ENCODE results near the gene TMEM178B. TPM values are rescaled to one million over a fixed set of nuclear protein-coding genes. Genes with fewer than 3 reads are reported as not detected.

TMEM178B gene
- total RNA-seq, 2 donors from 2014 or later = 0.18 to 0.25 TPM

DNA sequence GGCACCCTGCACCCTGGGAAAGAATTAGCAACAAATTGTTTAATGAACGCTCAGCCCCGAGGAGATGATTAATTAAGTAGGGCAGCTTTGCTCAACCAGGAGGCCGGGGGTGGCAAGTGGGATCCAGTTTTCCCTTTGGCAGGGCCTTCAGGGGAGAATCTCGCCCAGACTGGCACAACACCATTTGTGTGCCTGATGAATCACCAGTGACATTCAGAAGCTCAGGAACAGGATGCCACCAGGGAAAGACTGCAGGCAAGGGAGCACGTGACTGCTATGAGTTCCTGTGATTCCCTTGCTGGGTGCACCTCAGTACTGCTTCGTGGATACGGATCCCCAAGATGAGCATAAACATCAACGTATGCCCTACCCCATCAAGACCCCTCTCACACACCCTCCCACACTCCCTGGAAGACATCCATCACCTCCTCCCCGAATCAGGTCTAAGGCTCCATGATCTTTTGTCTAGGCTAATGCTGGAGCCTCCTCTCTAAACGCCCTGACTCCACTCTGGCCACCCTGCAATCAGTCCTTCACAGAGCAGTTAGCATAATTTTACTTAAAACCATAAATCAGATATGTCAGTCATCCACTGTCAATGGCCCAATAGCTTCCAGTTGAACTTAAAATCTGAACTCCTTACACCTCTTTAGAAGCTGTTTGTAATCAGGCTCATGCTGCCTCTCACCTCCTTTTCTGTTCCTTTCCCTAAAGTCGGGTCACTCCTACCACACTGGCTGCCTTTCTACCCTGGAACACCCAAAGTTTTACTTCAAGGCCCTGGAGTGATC is 368.2 kb downstream of the TMEM178B start:
- Mint-ChIP-seq H3K27ac (peak overlapping the region in 1 of 2 donors; percentile 31), H3K9me3 (no peaks in the 10 kb centered on the region)
- no peak for ATAC-seq

DNA sequence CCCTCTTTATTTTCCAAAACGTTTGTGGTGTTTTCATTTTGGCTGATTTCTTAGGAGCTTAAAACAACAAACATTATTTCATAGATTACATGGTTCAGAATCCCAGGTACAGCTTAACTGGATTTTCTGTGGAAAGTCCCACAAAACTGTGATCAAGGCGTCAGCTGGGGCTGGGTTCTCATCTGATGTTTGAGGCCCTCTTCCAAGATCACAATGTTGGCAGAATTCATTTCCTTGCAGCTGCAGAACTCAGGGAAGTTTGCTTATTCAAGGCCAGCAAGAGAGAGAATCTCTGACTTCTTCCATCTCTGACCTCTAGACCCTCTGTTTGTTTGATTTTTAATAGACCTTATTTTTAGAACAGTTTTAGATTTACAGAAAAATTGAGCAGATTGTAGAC is 368.9 kb downstream of the TMEM178B start:
- ATAC-seq (no peak), DNase-seq (ENCODE audit: low spot score in 2 of 2) (no peak)
- H3K27ac Mint-ChIP-seq = no peak overlapping the region
- no peaks in the 10 kb centered on the region for H3K36me3 Mint-ChIP-seq
- no peaks in the 10 kb centered on the region for H3K9me3 Mint-ChIP-seq

More for the DNA sequence above, 368.2 kb downstream of the TMEM178B start:
- H3K36me3 Mint-ChIP-seq = no peaks in the 10 kb centered on the region
- DNase-seq (ENCODE audit: low spot score in 2 of 2) = no peak

DNA sequence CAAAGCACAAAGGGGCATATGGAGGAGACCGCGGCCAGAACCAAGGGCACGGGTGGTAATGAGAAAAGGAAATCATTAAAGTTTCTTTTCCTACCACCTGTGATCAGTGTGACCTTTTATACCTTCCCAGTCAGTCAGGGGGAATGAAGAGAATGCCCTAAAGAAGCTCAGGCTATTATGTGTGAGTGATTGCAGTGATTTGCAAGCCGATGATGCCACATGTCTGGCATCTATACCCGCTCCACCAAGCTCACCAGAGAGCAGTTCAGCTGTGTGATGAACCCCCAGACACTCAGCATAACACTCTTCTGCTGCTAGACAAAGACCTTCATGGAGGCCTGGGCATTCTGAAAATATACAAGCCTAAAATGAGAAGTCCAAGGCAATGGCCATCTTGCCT is 371.1 kb downstream of the TMEM178B start:
- Mint-ChIP-seq H3K36me3 (no peaks in the 10 kb centered on the region), H3K27ac (no peak overlapping the region)

DNA sequence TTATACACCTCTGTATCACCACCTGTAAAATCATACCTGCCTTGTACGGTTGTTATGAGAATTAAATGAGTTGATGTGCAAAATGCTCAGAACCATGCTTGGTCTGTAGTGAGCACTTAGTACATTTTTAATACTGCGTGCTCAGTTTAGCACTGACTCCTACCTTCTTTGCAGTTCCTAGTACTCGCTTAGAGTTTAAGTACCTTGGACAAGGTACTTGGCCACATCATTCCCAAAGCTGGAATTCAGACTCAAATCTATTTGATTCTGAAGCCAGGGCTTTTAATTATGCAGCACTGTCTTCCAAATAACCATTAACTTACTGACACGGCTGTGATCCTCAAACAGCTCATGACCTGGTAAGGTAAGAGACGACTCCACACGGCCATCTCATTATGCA is 377.4 kb downstream of the TMEM178B start:
- no peaks in the 10 kb centered on the region for H3K9me3 Mint-ChIP-seq
- ATAC-seq (no peak), DNase-seq (ENCODE audit: low spot score in 2 of 2) (no peak)
- H3K27ac Mint-ChIP-seq = no peak overlapping the region
- no peaks in the 10 kb centered on the region for H3K36me3 Mint-ChIP-seq

More for the DNA sequence above, 371.1 kb downstream of the TMEM178B start:
- ATAC-seq (no peak), DNase-seq (ENCODE audit: low spot score in 2 of 2) (no peak)
- no peaks in the 10 kb centered on the region for H3K9me3 Mint-ChIP-seq

DNA sequence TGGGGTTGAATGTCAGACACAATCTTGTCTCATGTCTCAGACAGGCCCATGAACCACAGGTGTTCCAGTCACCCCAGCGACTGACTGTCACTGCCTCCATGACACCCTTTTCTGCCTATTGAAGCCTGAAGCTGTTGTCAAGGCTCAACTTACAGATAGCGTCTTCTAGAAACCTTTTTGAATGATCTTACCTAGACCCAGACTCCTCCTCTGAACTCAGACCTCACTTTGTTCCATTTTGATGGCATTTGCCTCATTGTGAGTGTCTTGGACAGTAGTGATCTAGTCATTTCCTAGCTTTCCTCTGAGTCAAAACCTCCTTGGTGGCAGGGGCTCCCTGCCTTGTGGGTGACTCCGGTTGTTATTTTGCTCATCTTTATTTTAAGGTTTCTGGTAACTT is 379.0 kb downstream of the TMEM178B start:
- DNase-seq (ENCODE audit: low spot score in 2 of 2) (peak in 1 of 2 donors; percentile 4), ATAC-seq (peak; percentile 67 to 95)
- H3K9me3 Mint-ChIP-seq = no peaks in the 10 kb centered on the region

DNA sequence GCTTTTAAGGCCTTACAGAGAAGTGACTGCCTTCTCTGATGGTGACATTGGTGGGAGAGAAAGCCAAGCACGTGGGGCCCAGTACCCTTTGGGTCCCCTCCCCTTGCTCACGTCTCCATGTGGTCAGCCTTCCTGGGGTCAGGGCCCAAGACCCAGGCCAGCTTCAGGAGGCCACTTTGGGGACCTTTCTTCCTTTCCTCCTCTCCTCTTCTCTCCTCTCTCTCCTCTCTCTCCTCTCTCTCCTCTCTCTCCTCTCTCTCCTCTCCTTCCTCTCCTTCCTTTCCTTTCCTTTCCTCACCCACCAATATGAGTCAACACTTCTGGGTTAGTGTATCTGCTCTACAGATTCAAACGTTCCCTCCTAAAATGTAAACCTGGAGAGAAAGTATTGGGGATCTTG is 380.5 kb downstream of the TMEM178B start:
- DNase-seq (ENCODE audit: low spot score in 2 of 2) = no peak
- no peaks in the 10 kb centered on the region for H3K36me3 Mint-ChIP-seq
- no peak for ATAC-seq
- no peaks in the 10 kb centered on the region for H3K9me3 Mint-ChIP-seq
- peak overlapping the region in 1 of 2 donors; percentile 65 for H3K27ac Mint-ChIP-seq

More for the DNA sequence above, 379.0 kb downstream of the TMEM178B start:
- Mint-ChIP-seq H3K27ac (no peak overlapping the region), H3K36me3 (no peaks in the 10 kb centered on the region)

DNA sequence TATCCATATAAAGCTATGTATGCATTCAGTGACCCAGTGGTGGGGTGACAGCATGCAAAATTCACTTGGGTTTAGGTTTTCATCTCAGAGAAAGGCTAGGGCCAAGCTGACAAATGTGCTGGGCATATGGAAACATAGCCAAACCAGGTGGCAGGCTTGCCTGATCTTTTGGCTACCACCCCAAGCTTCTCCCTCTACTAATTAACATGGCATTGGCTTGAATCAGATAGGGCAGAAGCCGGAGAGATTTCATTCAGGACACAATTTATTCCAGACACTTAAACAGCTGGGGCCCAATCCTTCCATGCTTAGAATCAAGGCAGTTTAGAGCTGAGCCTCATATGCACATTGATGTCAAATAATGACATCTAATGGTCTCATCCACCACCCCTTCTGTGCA is 381.9 kb downstream of the TMEM178B start:
- no peak overlapping the region for H3K27ac Mint-ChIP-seq
- DNase-seq (ENCODE audit: low spot score in 2 of 2) (no peak), ATAC-seq (no peak)
- H3K9me3 Mint-ChIP-seq = no peaks in the 10 kb centered on the region
- H3K36me3 Mint-ChIP-seq = no peaks in the 10 kb centered on the region

DNA sequence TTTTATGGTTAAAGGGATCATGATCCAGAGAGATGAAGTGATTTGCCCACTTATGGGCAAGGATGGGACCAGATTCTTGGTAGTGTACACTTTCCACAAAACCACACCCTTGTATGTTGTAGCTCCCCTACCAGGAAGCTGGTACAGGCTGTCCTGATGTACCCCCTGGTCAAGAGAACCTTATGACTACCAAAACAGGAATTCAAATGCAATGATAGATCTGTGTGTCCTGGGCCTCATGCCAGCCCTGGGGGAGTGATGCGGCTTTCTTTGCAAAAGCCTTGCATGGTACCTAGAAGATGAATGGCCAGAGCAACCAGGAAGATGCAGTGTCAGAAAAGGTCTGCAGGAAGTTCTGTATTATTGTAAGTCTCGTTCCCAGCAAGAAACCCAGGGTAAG is 382.4 kb downstream of the TMEM178B start:
- Mint-ChIP-seq H3K9me3 (no peaks in the 10 kb centered on the region), H3K27ac (no peak overlapping the region), H3K36me3 (no peaks in the 10 kb centered on the region)
- DNase-seq (ENCODE audit: low spot score in 2 of 2) (no peak), ATAC-seq (no peak)

DNA sequence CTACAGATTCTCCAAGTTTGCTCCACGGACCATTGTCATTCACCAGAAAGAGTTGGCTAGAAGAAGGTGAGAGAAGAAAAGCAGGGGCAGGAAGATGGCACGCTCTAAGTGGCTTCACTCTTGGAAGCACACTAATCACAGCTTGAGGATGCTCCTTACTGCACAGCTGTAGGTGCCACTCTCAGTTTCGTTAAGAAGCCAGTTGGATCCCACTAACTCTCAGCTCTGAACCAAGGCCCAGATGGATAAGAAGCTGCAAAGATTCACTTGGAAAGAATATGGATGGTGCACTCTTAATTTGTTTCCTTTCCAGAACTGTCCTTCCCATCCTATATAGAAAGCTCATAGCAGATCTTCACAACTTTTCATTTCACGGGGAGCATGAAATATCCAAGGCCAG is 382.8 kb downstream of the TMEM178B start:
- Mint-ChIP-seq H3K27ac (no peak overlapping the region), H3K36me3 (no peaks in the 10 kb centered on the region), H3K9me3 (no peaks in the 10 kb centered on the region)
- ATAC-seq = no peak
- no peak for DNase-seq (ENCODE audit: low spot score in 2 of 2)

DNA sequence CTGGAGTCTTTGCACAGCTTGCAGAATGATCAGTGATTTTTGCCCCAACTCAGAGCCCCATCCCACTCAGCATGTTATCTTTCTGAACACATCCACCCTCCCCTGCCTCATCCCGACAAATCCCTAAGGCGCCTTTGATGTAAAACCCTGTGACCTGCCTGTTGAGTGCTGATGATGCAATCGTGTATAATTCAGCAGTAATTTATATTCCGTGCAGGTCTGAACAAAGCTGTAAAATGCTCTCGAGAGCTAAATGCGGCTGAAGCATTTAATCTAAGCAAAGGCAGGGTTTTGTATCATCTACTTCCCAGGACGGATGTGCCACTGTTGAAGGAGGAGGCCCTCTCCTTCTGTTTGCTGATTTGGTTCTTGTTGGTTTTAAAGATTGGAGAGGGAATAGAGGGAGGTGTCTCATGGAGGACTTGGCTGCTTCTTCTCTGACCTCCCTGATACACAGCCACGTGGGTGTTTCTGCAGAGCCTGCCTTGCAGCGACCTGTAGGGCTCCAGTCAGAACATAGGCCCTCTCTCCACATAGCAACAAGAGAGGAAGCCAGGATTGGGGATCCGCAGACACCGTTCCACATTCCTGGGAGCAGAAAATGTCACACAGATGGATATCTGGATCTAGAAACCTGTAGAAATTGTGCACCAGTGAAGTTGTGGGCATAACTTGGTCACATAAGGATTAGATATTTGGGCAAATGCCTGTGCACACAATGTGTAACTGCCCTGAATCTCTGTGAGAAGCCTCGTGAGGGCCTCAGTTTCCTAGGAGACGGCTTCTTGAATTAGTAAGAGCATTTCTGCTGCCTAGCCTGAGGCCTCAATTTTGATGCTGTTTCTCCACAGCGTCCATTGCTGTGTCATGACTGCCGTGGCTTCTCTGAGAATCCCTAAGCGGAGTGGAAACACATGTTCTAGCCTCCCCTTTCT is 387.2 kb downstream of the TMEM178B start:
- DNase-seq (ENCODE audit: low spot score in 2 of 2) (no peak), ATAC-seq (no peak)
- no peak overlapping the region for H3K27ac Mint-ChIP-seq
- no peaks in the 10 kb centered on the region for H3K9me3 Mint-ChIP-seq
- no peaks in the 10 kb centered on the region for H3K36me3 Mint-ChIP-seq

DNA sequence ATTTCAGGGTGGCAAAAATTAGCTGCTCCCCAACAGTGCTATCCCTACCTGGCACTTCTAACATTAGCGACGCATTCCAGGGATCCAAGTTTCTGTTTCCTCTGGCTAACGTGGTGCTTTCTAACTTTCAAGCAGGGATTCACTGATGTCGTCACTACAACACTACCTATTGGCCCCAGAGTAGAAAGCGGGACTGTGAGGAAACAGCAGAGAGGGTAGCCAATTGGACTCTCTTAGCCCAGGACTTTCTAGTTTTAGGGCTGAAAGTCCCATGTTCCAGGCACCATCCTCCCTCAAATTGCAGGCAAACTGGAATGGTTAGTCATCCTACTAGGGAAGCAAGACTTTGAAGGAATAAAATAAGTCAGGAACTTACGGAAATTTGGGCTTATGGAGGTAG is 388.1 kb downstream of the TMEM178B start:
- DNase-seq (ENCODE audit: low spot score in 2 of 2) = no peak
- H3K27ac Mint-ChIP-seq = no peak overlapping the region
- ATAC-seq = no peak

DNA sequence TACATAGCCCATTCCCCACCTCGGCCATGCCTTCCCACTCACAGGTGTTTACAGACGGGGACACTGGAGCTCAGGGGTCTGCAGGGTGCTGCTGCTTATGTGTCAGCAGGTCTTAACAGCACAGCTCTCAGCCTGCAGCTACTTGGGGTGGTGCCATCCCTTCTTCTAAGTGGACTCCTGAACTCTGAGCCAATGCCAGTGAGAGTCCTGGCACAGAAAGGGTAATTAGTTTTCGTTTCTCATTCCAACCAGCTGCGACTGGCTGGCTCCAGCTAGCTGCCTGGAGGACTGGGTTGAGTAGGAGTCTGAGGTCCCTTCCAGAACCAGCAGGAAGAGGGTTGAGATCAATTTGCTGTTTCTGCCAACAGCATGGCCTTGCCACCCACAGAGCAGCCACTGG is 389.1 kb downstream of the TMEM178B start:
- Mint-ChIP-seq H3K27ac (no peak overlapping the region), H3K9me3 (no peaks in the 10 kb centered on the region), H3K36me3 (no peaks in the 10 kb centered on the region)
- ATAC-seq (no peak), DNase-seq (ENCODE audit: low spot score in 2 of 2) (no peak)

More for the DNA sequence above, 388.1 kb downstream of the TMEM178B start:
- H3K9me3 Mint-ChIP-seq = no peaks in the 10 kb centered on the region
- H3K36me3 Mint-ChIP-seq = no peaks in the 10 kb centered on the region

DNA sequence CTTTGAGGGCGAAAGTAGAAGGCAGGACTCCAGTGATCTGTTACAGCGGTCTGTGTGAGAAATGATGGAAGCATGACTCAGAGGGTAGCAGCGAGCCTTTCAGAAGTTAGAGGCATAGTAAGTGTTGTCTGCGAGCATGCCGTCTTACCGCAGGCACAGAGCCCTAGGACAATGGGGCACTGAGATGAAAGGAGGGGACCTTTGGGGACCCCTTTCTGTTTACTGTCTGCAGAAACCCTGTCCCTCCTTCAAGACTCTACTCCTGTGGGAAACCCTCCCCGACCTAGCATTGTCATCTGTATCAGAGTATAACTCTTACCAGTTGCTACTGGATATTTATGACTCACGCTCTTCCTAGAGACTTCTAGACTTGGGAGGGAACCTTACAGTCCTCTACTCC is 390.1 kb downstream of the TMEM178B start:
- Mint-ChIP-seq H3K36me3 (no peaks in the 10 kb centered on the region), H3K9me3 (no peaks in the 10 kb centered on the region), H3K27ac (no peak overlapping the region)
- DNase-seq (ENCODE audit: low spot score in 2 of 2) (no peak), ATAC-seq (no peak)

DNA sequence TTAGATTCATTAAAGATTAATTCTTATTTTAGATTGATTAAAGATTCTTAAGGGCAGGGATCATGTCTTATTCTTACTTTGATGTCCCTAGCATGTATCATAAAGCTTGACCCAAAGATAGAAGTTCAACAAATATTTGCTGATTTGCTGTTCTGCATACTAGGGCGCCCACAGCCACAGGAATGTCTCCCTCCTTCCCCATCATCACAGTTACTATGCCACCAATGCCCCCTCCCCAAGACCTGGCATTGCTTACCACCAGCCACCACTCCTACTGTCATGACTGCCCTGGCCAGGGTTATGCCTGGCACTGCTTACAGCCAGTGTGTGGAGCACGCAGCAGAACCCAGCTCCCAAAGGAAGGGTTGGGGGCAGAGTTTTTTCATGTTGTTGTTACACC is 390.7 kb downstream of the TMEM178B start:
- DNase-seq (ENCODE audit: low spot score in 2 of 2) (no peak), ATAC-seq (no peak)
- H3K36me3 Mint-ChIP-seq = no peaks in the 10 kb centered on the region
- H3K27ac Mint-ChIP-seq = no peak overlapping the region
- no peaks in the 10 kb centered on the region for H3K9me3 Mint-ChIP-seq

DNA sequence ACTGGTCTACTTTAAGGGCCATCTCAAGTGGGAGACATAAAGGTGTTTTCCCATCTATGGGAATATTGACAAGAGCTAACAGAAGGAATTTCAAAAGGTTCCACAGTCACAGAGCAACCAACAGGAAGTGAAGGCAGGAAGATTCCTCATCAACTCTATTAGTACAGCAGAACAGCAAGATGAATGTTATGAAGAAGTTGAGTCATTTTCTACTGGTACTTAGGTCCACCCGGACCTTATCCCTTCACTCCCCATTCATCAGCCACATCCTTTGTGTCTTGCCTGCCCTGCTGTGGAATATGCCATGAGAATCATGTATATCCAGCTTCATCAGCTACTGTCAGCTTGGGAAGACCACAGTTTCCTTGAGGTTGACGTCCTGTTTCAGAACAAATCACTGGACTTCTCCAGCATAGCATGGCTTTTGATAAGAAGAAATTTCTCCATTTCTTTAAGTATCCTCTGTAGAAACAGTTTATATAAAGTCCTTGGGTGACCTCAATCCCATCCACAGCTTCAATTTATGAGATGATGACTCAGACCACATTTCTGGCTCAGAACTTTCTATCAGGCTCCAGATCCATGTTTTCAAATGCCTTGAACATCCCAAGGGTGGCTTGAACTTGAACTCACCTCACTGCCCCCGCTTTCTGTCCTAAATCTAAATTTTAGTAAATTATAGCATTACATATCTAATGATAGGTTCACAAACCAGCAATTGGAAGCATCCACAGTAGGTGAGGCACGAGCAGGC is 392.5 kb downstream of the TMEM178B start:
- ATAC-seq (no peak), DNase-seq (ENCODE audit: low spot score in 2 of 2) (no peak)
- H3K36me3 Mint-ChIP-seq = no peaks in the 10 kb centered on the region
- H3K9me3 Mint-ChIP-seq = no peaks in the 10 kb centered on the region
- no peak overlapping the region for H3K27ac Mint-ChIP-seq

DNA sequence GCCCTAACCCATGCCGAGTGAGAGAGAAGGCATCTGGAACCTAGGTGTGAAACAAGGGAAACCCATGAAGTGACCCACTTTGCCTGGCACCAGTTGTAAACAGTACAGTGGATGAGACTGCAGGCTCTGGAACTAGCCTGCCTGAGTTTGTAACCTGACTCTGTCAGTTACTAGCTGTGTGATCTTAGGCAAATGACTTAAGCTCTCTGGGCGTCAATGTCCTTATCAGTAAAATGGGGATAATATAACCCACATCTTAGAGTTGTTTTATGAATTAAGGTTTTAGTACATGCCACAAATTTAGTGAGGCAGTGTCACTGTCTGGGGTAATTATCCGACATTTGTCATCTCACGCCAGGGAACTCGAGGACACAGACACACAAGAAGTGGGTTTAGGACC is 394.5 kb downstream of the TMEM178B start:
- Mint-ChIP-seq H3K36me3 (no peaks in the 10 kb centered on the region), H3K9me3 (no peaks in the 10 kb centered on the region), H3K27ac (no peak overlapping the region)
- DNase-seq (ENCODE audit: low spot score in 2 of 2) (no peak), ATAC-seq (no peak)

DNA sequence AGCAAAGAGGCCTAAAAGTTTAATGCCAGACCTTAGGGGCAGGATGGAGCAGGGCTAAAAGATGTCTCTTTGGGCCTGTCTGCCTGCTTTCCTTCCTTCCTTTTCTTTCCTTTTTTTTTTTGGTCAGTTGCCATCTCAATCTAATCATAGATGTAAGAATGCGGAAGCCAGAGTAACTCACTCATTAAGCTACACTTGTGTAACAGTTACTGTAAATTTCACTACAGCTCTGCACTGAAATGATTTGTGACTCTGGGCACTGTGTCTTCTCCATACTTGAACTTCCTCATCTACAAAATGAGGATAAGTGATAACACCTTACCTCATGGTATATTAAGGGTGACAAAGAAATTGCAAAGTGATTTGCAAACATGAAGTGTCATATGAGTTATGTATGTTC is 401.8 kb downstream of the TMEM178B start:
- DNase-seq (ENCODE audit: low spot score in 2 of 2) = no peak
- no peaks in the 10 kb centered on the region for H3K36me3 Mint-ChIP-seq
- no peaks in the 10 kb centered on the region for H3K9me3 Mint-ChIP-seq
- no peak overlapping the region for H3K27ac Mint-ChIP-seq
- ATAC-seq = no peak

Measured in activated naive CD4-positive, alpha-beta T cell treated with anti-CD3 and anti-CD28 coated beads, Interleukin-2, amount 50 U/mL, for 72 hours (primary cell).